SK-N-SH (cell line): ENCODE data around the gene DIAPH1. TPM values are rescaled to one million over a fixed set of nuclear protein-coding genes. Genes with fewer than 3 reads are reported as not detected.
A peak's percentile ranks its signal among the peaks of the same experiment; 100 is the strongest.

Source experiments
- CTCF ChIA-PET: fragments of 300-600, 350-600 bp; formaldehyde crosslinking; extraction: SDS; loops from one replicate; lab custom pipeline; 2021; lab: Yijun Ruan, JAX
- POLR2A ChIA-PET: fragments of 350-600 bp; sonication (Branson Sonifier 250); formaldehyde crosslinking; extraction: SDS; loops from one replicate; lab custom pipeline; 2020; ENCODE audit warnings: antibody characterized with exemption, inconsistent platforms; lab: Yijun Ruan, JAX
- DNase-seq: peaks from one replicate; pipeline ENCODE4 v3.0.0; 2012
- H2AFZ ChIP-seq: fragments of 200-600 bp; sonication (generic); 2 replicates; pipeline ENCODE4 v1.8.1; 2016; ENCODE audit warnings: antibody characterized with exemption, mild to moderate bottlenecking, low read depth
- H3F3A ChIP-seq: fragments of 200-600 bp; sonication (generic); replicated peaks from 2 replicates; pipeline ENCODE3; 2016; ENCODE audit warnings: antibody characterized with exemption, mild to moderate bottlenecking; ENCODE audit not compliant: insufficient read depth
- H3K27ac ChIP-seq, 2 experiments: fragments of 200-500 bp in 1 of 2; fragments of 200-600 bp in 1 of 2; sonication (Bioruptor generic) in 1 of 2; sonication (generic), shearing (Covaris generic) in 1 of 2; 2 replicates each; pipeline versions ENCODE4 v1.5.1 to v1.6.1; 2014 to 2016; ENCODE audit warnings: low read depth in 2 of 2, inconsistent platforms in 1 of 2, low read length in 1 of 2, mild to moderate bottlenecking in 1 of 2, mixed read lengths in 1 of 2
- H3K27me3 ChIP-seq: fragments of 200-600 bp; sonication (generic), shearing (Covaris generic); 2 replicates; pipeline ENCODE4 v1.6.1; 2016; ENCODE audit warnings: mixed run types; ENCODE audit not compliant: insufficient read depth
- H3K36me3 ChIP-seq, 2 experiments: fragments of 200-500 bp in 1 of 2; fragments of 200-600 bp in 1 of 2; sonication (Bioruptor generic) in 1 of 2; sonication (generic) in 1 of 2; replicated peaks in 1 of 2; 2 replicates each; pipeline versions ENCODE3 to v1.5.1; 2014 to 2016; ENCODE audit warnings: low read length in 1 of 2, mild to moderate bottlenecking in 1 of 2; ENCODE audit not compliant: insufficient read depth in 2 of 2, control insufficient read depth in 1 of 2
- H3K4me1 ChIP-seq, 2 experiments: fragments of 200-500 bp in 1 of 2; fragments of 200-600 bp in 1 of 2; sonication (Bioruptor generic) in 1 of 2; sonication (generic), shearing (Covaris generic) in 1 of 2; 2 replicates each; pipeline versions ENCODE4 v1.5.1 to v1.6.1; 2014 to 2016; ENCODE audit warnings: low read depth in 1 of 2, low read length in 1 of 2, mixed run types in 1 of 2; ENCODE audit not compliant: insufficient read depth in 2 of 2, control insufficient read depth in 1 of 2
- H3K4me2 ChIP-seq: fragments of 200-600 bp; sonication (generic), shearing (Covaris generic); 2 replicates; pipeline ENCODE4 v1.6.1; 2017; ENCODE audit warnings: mixed run types
- H3K4me3 ChIP-seq, 2 experiments: fragments of 200-500 bp in 1 of 2; fragments of 200-600 bp in 1 of 2; sonication (Bioruptor generic) in 1 of 2; sonication (generic), shearing (Covaris generic) in 1 of 2; 2 replicates each; pipeline versions ENCODE4 v1.5.1 to v1.8.1; 2014 to 2016; ENCODE audit warnings: low read depth in 2 of 2, inconsistent platforms in 1 of 2, low read length in 1 of 2, mild to moderate bottlenecking in 1 of 2, mixed read lengths in 1 of 2, moderate library complexity in 1 of 2
- H3K79me2 ChIP-seq: fragments of 200-600 bp; sonication (generic); 2 replicates; pipeline ENCODE4 v1.8.1; 2017; ENCODE audit warnings: mild to moderate bottlenecking; ENCODE audit not compliant: insufficient read depth
- H3K9ac ChIP-seq: fragments of 200-600 bp; sonication (generic); 2 replicates; pipeline ENCODE4 v1.6.1; 2017; ENCODE audit warnings: mixed run types
- H3K9me2 ChIP-seq: fragments of 200-600 bp; sonication (generic); 2 replicates; pipeline ENCODE4 v1.6.1; 2017; ENCODE audit warnings: mixed run types
- H3K9me3 ChIP-seq: fragments of 200-600 bp; sonication (generic); 2 replicates; pipeline ENCODE4 v1.6.1; 2017; ENCODE audit warnings: mixed run types, mild to moderate bottlenecking, moderate library complexity
- H4K20me1 ChIP-seq: fragments of 200-600 bp; sonication (generic); 2 replicates; pipeline ENCODE4 v1.6.1; 2017; ENCODE audit warnings: mild to moderate bottlenecking, mixed run types; ENCODE audit not compliant: insufficient read depth
- EZH2phosphoT487 ChIP-seq: fragments of 200-600 bp; sonication (generic); IDR thresholded peaks from 2 replicates; pipeline ENCODE4 v1.6.1; 2017; ENCODE audit warnings: low read depth, mixed run types, mild to moderate bottlenecking, antibody characterized with exemption, moderate library complexity, borderline replicate concordance
- FOXJ3 ChIP-seq: sonication (generic); formaldehyde crosslinking; IDR thresholded peaks from 2 replicates; pipeline ENCODE4 v1.5.1; 2020; ENCODE audit warnings: mild to moderate bottlenecking, missing genetic modification reagents
- GATA2 ChIP-seq: sonication (generic); formaldehyde crosslinking; IDR thresholded peaks from 2 replicates; pipeline ENCODE4 v1.5.0; 2020; ENCODE audit warnings: mild to moderate bottlenecking, missing genetic modification reagents
- JUND ChIP-seq: IDR thresholded peaks from 2 replicates; pipeline ENCODE4 v1.4.0; 2012
- NFIC ChIP-seq: IDR thresholded peaks from 2 replicates; pipeline ENCODE4 v1.4.0; 2012; ENCODE audit warnings: borderline replicate concordance
- NRF1 ChIP-seq: IDR thresholded peaks from 2 replicates; pipeline ENCODE4 v1.6.1; 2012; ENCODE audit warnings: low read depth, mild to moderate bottlenecking, low read length
- RFX5 ChIP-seq: IDR thresholded peaks from 2 replicates; pipeline ENCODE4 v1.6.1; 2012; ENCODE audit warnings: mild to moderate bottlenecking, improper control_type of control experiment, low read length
- TAF1 ChIP-seq: IDR thresholded peaks from 2 replicates; pipeline ENCODE4 v1.6.1; 2012; ENCODE audit warnings: low read depth, mild to moderate bottlenecking, low read length, moderate library complexity, borderline replicate concordance
- TCF12 ChIP-seq: IDR thresholded peaks from 2 replicates; pipeline ENCODE4 v1.4.0; 2012
- TEAD4 ChIP-seq: IDR thresholded peaks from 2 replicates; pipeline ENCODE4 v1.4.0; 2012; ENCODE audit warnings: mild to moderate bottlenecking, borderline replicate concordance; ENCODE audit not compliant: insufficient read depth
- WGBS: methylation state at CpG from one replicate; pipeline ENCODE4 v1.1.6; 2017; ENCODE audit warnings: low lambda C conversion rate; 5-methylcytosine and 5-hydroxymethylcytosine counted together
- polyA plus RNA-seq, 3 experiments: library from polyadenylated mRNA; depleted of rRNA; stranded (reverse); fragments of >200 nt; gene quantifications; 2 replicates each; pipeline ENCODE4 v1.2.3, GENCODE V29; 2012
- TF ChIP-seq, protein P1 (sequence below): IDR thresholded peaks from 2 replicates; pipeline ENCODE4 v1.4.0; 2012; ENCODE audit warnings: low read depth
- TF ChIP-seq, protein P2 (sequence below): fragments of 200-600 bp; sonication (generic); IDR thresholded peaks from 2 replicates; pipeline ENCODE4 v1.6.1; 2017; ENCODE audit warnings: antibody characterized with exemption, mild to moderate bottlenecking, moderate library complexity
- TF ChIP-seq, protein P3 (sequence below): IDR thresholded peaks from 2 replicates; pipeline ENCODE4 v1.4.0; 2012; ENCODE audit warnings: low read depth, borderline replicate concordance
- TF ChIP-seq, protein P4 (sequence below): IDR thresholded peaks from 2 replicates; pipeline ENCODE4; 2012

Gene DIAPH1
- polyA plus RNA-seq, 1 of the 3 experiments (the other 2 are of a cell fraction), result 30.4 TPM

DNA sequence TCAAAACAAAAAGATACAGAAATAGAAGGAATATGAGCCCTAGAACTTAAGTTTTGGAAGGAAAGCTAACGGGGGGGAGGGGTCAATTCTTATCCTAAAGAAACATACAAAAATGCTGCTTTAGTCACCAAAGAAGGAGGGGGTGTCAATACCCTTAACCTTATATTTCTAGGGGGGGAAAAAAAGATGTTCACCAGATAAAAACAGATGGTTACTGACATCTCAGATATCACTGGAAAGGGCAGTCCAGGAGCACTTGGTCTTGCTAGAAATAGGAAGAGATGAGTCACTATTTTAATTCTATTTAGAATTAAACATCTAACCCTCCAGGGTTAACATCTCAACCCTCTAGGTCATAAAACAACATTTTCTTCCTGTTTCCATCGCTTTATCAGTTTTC is 1.7 kb downstream of the DIAPH1 start:
- WGBS, result 77% methylated on average over 2 of the region's 2 CpGs
- H3K9me2 ChIP-seq, result no peaks in the 10 kb centered on the region
- no peak for DNase-seq
- no peaks in the 10 kb centered on the region for H3K9me3 ChIP-seq
- H3K27me3 ChIP-seq, result no peaks in the 10 kb centered on the region
- H3F3A ChIP-seq, result peaks cover 29% of the 10 kb centered on the region
- ChIA-PET POLR2A (no interaction called here), CTCF (interaction anchor here (0.6 to 14.8 kb wide), 6 partner anchors 9 to 776 kb away, joined by 3 to 280 read pairs (median 26); partner anchors contain the start of genes HDAC3, PCDHA8 and RELL2)
- no peak overlapping the region; the same call in 1 of the 2 replicates for H3K9ac ChIP-seq
- no peaks in the 10 kb centered on the region; the same call in 1 of the 2 replicates for H4K20me1 ChIP-seq
- peaks cover 64% of the 10 kb centered on the region for H3K79me2 ChIP-seq
- H3K4me1 ChIP-seq, result peaks cover 8 to 9% of the 10 kb centered on the region in 2 experiments; a peak in 2 of 4 replicates
- H3K27ac ChIP-seq, result peak overlapping the region in 1 of 2 experiments; percentile 67; a peak in 1 of 4 replicates
- H3K36me3 ChIP-seq, result peaks cover 22 to 30% of the 10 kb centered on the region in 2 experiments
- H3K4me3 ChIP-seq, result no peak overlapping the region; a peak in 1 of 4 replicates
- TF ChIP-seq TEAD4 (no peak), TCF12 (no peak), NFIC (no peak), JUND (no peak), TAF1 (no peak), NRF1 (no peak), RFX5 (no peak), EZH2phosphoT487 (no peak), FOXJ3 (CRISPR knock-in tag) (no peak), GATA2 (CRISPR knock-in tag) (no peak)
- TF ChIP-seq, protein P1, sequence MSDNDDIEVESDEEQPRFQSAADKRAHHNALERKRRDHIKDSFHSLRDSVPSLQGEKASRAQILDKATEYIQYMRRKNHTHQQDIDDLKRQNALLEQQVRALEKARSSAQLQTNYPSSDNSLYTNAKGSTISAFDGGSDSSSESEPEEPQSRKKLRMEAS, result no peak
- TF ChIP-seq, protein P2, sequence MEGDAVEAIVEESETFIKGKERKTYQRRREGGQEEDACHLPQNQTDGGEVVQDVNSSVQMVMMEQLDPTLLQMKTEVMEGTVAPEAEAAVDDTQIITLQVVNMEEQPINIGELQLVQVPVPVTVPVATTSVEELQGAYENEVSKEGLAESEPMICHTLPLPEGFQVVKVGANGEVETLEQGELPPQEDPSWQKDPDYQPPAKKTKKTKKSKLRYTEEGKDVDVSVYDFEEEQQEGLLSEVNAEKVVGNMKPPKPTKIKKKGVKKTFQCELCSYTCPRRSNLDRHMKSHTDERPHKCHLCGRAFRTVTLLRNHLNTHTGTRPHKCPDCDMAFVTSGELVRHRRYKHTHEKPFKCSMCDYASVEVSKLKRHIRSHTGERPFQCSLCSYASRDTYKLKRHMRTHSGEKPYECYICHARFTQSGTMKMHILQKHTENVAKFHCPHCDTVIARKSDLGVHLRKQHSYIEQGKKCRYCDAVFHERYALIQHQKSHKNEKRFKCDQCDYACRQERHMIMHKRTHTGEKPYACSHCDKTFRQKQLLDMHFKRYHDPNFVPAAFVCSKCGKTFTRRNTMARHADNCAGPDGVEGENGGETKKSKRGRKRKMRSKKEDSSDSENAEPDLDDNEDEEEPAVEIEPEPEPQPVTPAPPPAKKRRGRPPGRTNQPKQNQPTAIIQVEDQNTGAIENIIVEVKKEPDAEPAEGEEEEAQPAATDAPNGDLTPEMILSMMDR, result no peak
- TF ChIP-seq, protein P3, sequence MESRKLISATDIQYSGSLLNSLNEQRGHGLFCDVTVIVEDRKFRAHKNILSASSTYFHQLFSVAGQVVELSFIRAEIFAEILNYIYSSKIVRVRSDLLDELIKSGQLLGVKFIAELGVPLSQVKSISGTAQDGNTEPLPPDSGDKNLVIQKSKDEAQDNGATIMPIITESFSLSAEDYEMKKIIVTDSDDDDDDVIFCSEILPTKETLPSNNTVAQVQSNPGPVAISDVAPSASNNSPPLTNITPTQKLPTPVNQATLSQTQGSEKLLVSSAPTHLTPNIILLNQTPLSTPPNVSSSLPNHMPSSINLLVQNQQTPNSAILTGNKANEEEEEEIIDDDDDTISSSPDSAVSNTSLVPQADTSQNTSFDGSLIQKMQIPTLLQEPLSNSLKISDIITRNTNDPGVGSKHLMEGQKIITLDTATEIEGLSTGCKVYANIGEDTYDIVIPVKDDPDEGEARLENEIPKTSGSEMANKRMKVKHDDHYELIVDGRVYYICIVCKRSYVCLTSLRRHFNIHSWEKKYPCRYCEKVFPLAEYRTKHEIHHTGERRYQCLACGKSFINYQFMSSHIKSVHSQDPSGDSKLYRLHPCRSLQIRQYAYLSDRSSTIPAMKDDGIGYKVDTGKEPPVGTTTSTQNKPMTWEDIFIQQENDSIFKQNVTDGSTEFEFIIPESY, result no peak
- TF ChIP-seq, protein P4, sequence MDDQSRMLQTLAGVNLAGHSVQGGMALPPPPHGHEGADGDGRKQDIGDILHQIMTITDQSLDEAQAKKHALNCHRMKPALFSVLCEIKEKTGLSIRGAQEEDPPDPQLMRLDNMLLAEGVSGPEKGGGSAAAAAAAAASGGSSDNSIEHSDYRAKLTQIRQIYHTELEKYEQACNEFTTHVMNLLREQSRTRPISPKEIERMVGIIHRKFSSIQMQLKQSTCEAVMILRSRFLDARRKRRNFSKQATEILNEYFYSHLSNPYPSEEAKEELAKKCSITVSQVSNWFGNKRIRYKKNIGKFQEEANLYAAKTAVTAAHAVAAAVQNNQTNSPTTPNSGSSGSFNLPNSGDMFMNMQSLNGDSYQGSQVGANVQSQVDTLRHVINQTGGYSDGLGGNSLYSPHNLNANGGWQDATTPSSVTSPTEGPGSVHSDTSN, result no peak
- H2AFZ ChIP-seq, result no peak overlapping the region
- peak overlapping the region; percentile 94 for H3K4me2 ChIP-seq
